Occipital lobe (tissue), 2 donors: Measurements from ENCODE around the gene OVCH1. TPM values are rescaled to one million over a fixed set of nuclear protein-coding genes. Genes with fewer than 3 reads are reported as not detected.
"Not testable (repeated sequence)": the region's sequence is repeated elsewhere in the genome, so short reads cannot be mapped to it uniquely, and the experiment has no call there.

Source experiments
- DNase-seq: peaks from one replicate; lab custom pipeline; 2025; lab: John Stamatoyannopoulos, UW
- total RNA-seq: library from RNA; depleted of rRNA; stranded (reverse); fragments of >200 nt; gene quantifications from one replicate; pipeline ENCODE4 v1.2.3, GENCODE V29; 2014

OVCH1 gene
- total RNA-seq, 1 donor from 2014 or later: 1.2 TPM

GRCh38 chr12:29415111-29415510 lies 82.4 kb downstream of the OVCH1 start:
- DNase-seq: no peak

- DNase-seq: no peak
Measured at GRCh38 chr12:29414368-29414767, 83.1 kb downstream of the OVCH1 start.

GRCh38 chr12:29405561-29405960 lies 91.9 kb downstream of the OVCH1 start:
- no peak for DNase-seq

- DNase-seq: no peak
Measured at GRCh38 chr12:29403991-29404390, 93.5 kb downstream of the OVCH1 start.

- DNase-seq: no peak
Measured at GRCh38 chr12:29402437-29402836, 95.0 kb downstream of the OVCH1 start.

GRCh38 chr12:29398495-29398894 lies 99.0 kb downstream of the OVCH1 start:
- no peak for DNase-seq

GRCh38 chr12:29396774-29397173 lies 100.7 kb downstream of the OVCH1 start:
- no peak for DNase-seq

GRCh38 chr12:29395356-29395755 lies 102.1 kb downstream of the OVCH1 start:
- DNase-seq: no peak

GRCh38 chr12:29390419-29390818 lies 107.1 kb downstream of the OVCH1 start:
- not testable (repeated sequence) for DNase-seq

GRCh38 chr12:29389295-29389919 lies 108.1 kb downstream of the OVCH1 start:
- DNase-seq: no peak

- DNase-seq: not testable (repeated sequence)
Measured at GRCh38 chr12:29386084-29386680, 111.3 kb downstream of the OVCH1 start.

GRCh38 chr12:29385194-29385593 lies 112.3 kb downstream of the OVCH1 start:
- not testable (repeated sequence) for DNase-seq

GRCh38 chr12:29382251-29382650 lies 115.2 kb downstream of the OVCH1 start:
- DNase-seq: no peak

- DNase-seq: peak; percentile 87
Measured at GRCh38 chr12:29380536-29381523, 116.7 kb downstream of the OVCH1 start, which contains the start of gene ERGIC2. ERGIC2 (minus strand) TSS chr12:29381172; CDS start chr12:29371633, 9,539 bp downstream.

Other genes starting within 250 kb of the OVCH1 start
- gene ERGIC2, start 116.5 kb downstream of the OVCH1 start, total RNA-seq: 58.8 TPM